ENCODE measurements around the gene FILIP1L.

Gene FILIP1L

GRCh38 chr3:99891610-99892285 is 222.6 kb downstream of the FILIP1L start:
- DNase-seq (ENCODE audit: low read depth), result no peak

GRCh38 chr3:99885851-99886250 is 228.4 kb downstream of the FILIP1L start:
- DNase-seq (ENCODE audit: low read depth), result no peak

GRCh38 chr3:99885085-99885484 is 229.2 kb downstream of the FILIP1L start:
- DNase-seq (ENCODE audit: low read depth), result no peak

- no peak for DNase-seq (ENCODE audit: low read depth)
Measured at GRCh38 chr3:99884484-99884883, 229.8 kb downstream of the FILIP1L start.

- no peak for DNase-seq (ENCODE audit: low read depth)
Measured at GRCh38 chr3:99883693-99884092, 230.6 kb downstream of the FILIP1L start.

- no peak for DNase-seq (ENCODE audit: low read depth)
Measured at GRCh38 chr3:99883138-99883461, 231.2 kb downstream of the FILIP1L start.

- DNase-seq (ENCODE audit: low read depth), result no peak
Measured at GRCh38 chr3:99882436-99883137, 231.7 kb downstream of the FILIP1L start.

- no peak for DNase-seq (ENCODE audit: low read depth)
Measured at GRCh38 chr3:99881121-99881524, 233.2 kb downstream of the FILIP1L start.

GRCh38 chr3:99879275-99879674 is 235.0 kb downstream of the FILIP1L start:
- DNase-seq (ENCODE audit: low read depth), result no peak

GRCh38 chr3:99878005-99878404 is 236.3 kb downstream of the FILIP1L start:
- DNase-seq (ENCODE audit: low read depth), result no peak

GRCh38 chr3:99877031-99877579 is 237.2 kb downstream of the FILIP1L start:
- DNase-seq (ENCODE audit: low read depth), result no peak

GRCh38 chr3:99875929-99876841 is 238.1 kb downstream of the FILIP1L start:
- DNase-seq (ENCODE audit: low read depth), result peak; percentile 57

- DNase-seq (ENCODE audit: low read depth), result no peak
Measured at GRCh38 chr3:99875581-99875928, 238.7 kb downstream of the FILIP1L start.

- DNase-seq (ENCODE audit: low read depth), result no peak
Measured at GRCh38 chr3:99874237-99875002, 239.9 kb downstream of the FILIP1L start.

GRCh38 chr3:99873269-99874102 is 240.8 kb downstream of the FILIP1L start:
- DNase-seq (ENCODE audit: low read depth), result no peak

- DNase-seq (ENCODE audit: low read depth), result no peak
Measured at GRCh38 chr3:99872923-99873254, 241.4 kb downstream of the FILIP1L start.

GRCh38 chr3:99871231-99872045 is 242.9 kb downstream of the FILIP1L start:
- no peak for DNase-seq (ENCODE audit: low read depth)

- DNase-seq (ENCODE audit: low read depth), result no peak
Measured at GRCh38 chr3:99870712-99871111, 243.6 kb downstream of the FILIP1L start.

- no peak for DNase-seq (ENCODE audit: low read depth)
Measured at GRCh38 chr3:99869621-99870020, 244.7 kb downstream of the FILIP1L start.

- DNase-seq (ENCODE audit: low read depth), result no peak
Measured at GRCh38 chr3:99868311-99868646, 246.0 kb downstream of the FILIP1L start.

All from T follicular helper cell (primary cell).